Skeletal muscle tissue (tissue), 4 donors: ENCODE measurements around the gene ELMO1. TPM values are rescaled to one million over a fixed set of nuclear protein-coding genes. Genes with fewer than 3 reads are reported as not detected.

Experiments
- H3K27ac ChIP-seq: one replicate; pipeline ENCODE4 v1.7.0; 2013; ENCODE audit warnings: mild to moderate bottlenecking, low read depth, low read length, inconsistent platforms
- H3K27me3 ChIP-seq, 3 donors: one replicate each; pipeline ENCODE4 v1.7.0; 2013; ENCODE audit warnings: low read length in 3 of 3; ENCODE audit not compliant: control insufficient read depth in 3 of 3, insufficient read depth in 3 of 3
- H3K36me3 ChIP-seq, 3 donors: one replicate each; pipeline ENCODE4 v1.7.0; 2013; ENCODE audit warnings: low read length in 3 of 3; ENCODE audit not compliant: control insufficient read depth in 3 of 3, insufficient read depth in 3 of 3
- H3K4me1 ChIP-seq, 3 donors: one replicate each; pipeline ENCODE4 v1.7.0; 2013; ENCODE audit warnings: low read length in 3 of 3, mild to moderate bottlenecking in 3 of 3; ENCODE audit not compliant: control insufficient read depth in 3 of 3, insufficient read depth in 3 of 3
- H3K4me3 ChIP-seq, 3 donors: one replicate each; pipeline ENCODE4 v1.7.0; 2013; ENCODE audit warnings: low read length in 3 of 3
- H3K9ac ChIP-seq, 3 donors: one replicate each; pipeline ENCODE4 v1.7.0; 2013; ENCODE audit warnings: low read length in 3 of 3, mild to moderate bottlenecking in 3 of 3, moderate library complexity in 2 of 3, low read depth in 1 of 3
- H3K9me3 ChIP-seq, 3 donors: one replicate each; pipeline ENCODE4 v1.7.0; 2013; ENCODE audit warnings: low read length in 3 of 3; ENCODE audit not compliant: control insufficient read depth in 3 of 3
- total RNA-seq: library from RNA; depleted of rRNA; stranded (reverse); fragments of >200 nt; gene quantifications from one replicate; pipeline ENCODE4 v1.2.3, GENCODE V29; 2014
- donor health status: Osteomylitis.

The ELMO1 gene
- total RNA-seq, 1 donor from 2014 or later = 52.7 TPM

DNA sequence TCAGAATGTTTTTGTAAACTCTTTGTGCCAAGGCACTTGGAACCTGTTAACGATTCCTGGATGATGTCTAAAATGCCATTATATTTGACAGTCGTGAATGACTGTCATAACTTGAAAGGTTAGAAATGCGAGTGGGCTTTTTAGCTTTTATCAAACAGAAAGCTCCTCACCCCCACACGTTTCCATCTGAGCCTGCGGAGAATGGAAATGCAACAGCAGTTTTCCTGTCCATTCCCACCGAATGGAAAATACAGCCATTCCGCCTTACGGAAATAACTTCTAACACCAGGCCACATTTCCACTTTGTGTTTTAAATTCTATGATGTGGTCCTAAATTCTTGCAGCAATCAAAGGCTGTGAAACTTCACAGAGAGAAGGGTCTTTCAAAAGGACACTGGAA lies 83.8 kb downstream of the ELMO1 start:
- Histone ChIP-seq H3K9ac (no peak overlapping the region), H3K27ac (no peak overlapping the region), H3K27me3 (peaks cover 0 to 2% (median 0%) of the 10 kb centered on the region in 3 donors), H3K9me3 (no peaks in the 10 kb centered on the region), H3K36me3 (no peaks in the 10 kb centered on the region), H3K4me1 (peaks cover 0 to 1% (median 0%) of the 10 kb centered on the region in 3 donors), H3K4me3 (no peak overlapping the region)

DNA sequence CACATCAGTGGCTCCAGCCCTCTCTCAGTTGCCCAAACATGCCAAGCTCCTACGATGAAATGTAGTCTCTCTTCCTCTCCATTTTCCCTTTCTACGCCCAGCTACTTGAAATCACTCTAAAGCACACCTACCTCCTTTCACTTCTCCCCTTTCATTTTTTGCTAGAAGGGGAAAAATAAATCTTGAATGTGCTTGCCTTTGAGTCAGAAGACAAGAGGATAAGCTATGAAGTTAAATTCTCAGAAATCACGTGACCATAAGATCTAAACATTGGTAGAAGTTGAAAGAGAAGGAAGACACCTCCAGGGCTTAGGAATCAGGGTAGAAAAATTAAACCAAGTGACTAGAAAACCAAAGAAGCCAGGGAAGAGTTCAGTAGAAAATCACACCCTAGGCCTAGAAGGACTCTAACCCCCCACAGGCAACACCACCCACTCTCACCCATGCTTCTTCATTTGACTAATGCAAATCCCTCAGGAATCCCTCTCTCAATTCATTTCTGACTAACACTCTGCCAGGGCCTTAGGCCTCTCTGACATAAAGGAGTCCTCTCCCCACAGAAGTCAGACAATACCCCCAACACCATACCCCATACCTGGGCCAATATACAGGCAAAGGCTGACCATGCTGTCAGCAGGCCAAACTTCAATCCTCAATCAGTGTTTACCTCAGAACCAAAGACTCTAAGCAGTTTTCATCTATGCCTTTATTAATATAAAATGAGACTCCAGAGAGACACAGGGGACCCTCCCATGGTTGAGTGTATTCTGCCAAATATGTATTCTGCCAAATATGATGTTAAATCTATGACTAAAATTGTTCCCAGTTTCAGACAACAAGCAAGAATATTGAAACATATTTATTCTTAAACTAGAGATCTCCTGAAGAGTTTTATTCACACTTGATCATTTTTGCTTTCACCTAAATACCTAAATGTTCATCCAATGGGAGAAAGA lies 84.8 kb downstream of the ELMO1 start:
- Histone ChIP-seq H3K27ac (no peak overlapping the region), H3K4me1 (peaks cover 0 to 8% (median 2%) of the 10 kb centered on the region in 3 donors), H3K27me3 (peaks cover 0 to 2% (median 0%) of the 10 kb centered on the region in 3 donors), H3K36me3 (no peaks in the 10 kb centered on the region), H3K9me3 (no peaks in the 10 kb centered on the region), H3K4me3 (no peak overlapping the region), H3K9ac (no peak overlapping the region)

DNA sequence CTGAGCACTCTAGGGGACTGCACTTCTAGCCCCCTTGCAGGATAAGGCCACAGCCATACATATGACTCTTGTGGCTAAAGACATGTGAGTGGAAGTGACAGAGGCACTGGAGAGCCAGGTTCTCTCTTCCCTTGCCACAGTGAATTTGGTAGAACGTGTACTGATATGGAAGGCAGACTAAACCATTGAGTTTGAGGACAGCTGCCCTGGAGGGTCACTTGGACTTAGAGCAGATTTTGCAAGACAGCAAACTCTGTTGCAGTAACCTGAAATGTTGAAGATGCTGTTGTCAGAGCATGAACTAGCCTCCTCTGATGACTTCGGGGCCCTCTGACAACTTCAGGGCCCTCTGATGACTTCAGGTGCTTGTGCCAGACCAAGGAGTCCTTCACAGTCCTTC lies 85.9 kb downstream of the ELMO1 start:
- Histone ChIP-seq H3K36me3 (no peaks in the 10 kb centered on the region), H3K9ac (no peak overlapping the region), H3K9me3 (no peaks in the 10 kb centered on the region), H3K4me3 (no peak overlapping the region), H3K4me1 (peaks cover 0 to 8% (median 2%) of the 10 kb centered on the region in 3 donors), H3K27me3 (peaks cover 0 to 2% (median 0%) of the 10 kb centered on the region in 3 donors), H3K27ac (no peak overlapping the region)

DNA sequence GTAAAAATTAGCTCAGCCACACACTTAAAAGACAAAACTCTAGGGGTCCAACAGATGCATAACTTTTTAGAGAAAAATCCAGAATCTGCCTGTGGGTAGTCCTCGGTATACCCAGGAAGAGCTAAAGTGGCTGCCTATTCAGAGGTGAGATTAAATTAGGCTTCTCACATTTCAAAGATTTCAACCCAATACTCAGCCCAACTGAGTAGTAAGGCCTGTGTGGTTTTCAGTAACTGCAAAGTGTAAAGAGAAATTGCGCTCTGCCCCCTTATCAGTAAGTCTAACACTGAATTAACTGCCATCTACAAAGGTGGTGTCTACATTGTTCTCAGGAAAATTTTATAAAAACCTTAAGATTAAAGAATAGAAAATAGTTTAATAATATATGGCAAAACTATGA lies 88.2 kb downstream of the ELMO1 start:
- Histone ChIP-seq H3K9me3 (no peaks in the 10 kb centered on the region), H3K4me1 (peaks cover 0 to 12% (median 5%) of the 10 kb centered on the region in 3 donors), H3K36me3 (no peaks in the 10 kb centered on the region), H3K27me3 (no peaks in the 10 kb centered on the region), H3K4me3 (no peak overlapping the region), H3K27ac (no peak overlapping the region), H3K9ac (no peak overlapping the region)

DNA sequence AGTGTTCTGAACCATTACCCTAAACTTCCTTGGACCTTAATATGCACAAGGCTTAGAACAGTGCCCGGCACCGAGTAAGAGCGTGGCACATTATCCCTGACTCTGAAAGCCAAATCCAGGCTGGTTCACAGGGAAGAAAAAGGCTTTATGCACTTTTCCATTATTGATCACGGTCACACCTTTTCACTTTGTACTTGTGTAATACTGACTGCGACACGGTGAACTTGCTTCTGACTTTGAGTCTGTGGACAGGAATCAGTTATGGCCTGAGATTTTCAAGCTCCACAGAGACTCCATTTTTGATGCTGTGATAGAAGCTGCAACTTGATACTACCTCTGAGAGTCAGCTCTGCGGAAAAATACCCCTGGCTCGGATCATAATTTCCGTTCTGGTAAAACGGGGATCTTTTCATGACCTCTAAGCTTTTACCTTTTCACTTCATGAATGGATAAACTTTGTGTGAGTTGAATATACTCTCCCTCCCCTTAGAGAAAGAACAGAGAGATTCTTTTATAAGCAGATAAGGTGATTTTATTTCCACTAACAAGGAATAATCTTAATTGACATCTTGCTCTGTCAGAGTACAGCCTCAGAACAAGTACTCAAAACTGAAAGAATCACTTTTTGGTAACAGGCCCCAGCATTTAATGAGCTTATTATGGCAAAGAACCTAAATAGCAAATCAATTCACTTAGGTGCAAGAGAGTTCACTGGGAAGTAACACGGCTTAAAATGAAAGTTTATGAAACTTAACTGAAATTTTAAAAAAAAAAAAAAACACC lies 88.8 kb downstream of the ELMO1 start:
- peak overlapping the region in 1 of 3 donors; percentile 15 for H3K9ac ChIP-seq
- H3K4me1 ChIP-seq = peaks cover 0 to 12% (median 12%) of the 10 kb centered on the region in 3 donors

DNA sequence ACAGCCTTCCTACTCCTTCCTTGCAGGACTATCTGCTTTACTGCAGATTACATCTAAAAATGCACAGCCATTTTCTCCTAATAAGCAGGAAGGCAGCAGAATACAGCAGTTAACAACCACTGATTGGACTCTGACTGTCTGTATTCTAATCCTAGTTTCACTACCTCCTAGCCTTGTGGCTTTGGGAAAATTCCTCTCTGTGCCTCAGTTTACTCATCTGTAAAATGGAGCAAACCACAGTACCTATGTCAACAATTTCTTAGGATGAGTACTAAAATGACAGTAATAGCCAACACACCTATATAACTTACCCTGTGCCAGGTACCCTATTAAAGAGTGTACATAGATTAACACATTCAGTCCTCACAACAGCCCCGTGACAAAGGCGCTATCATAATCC lies 89.5 kb downstream of the ELMO1 start:
- Histone ChIP-seq H3K36me3 (no peaks in the 10 kb centered on the region), H3K4me1 (peaks cover 0 to 18% (median 12%) of the 10 kb centered on the region in 3 donors), H3K27ac (no peak overlapping the region), H3K4me3 (no peak overlapping the region), H3K27me3 (no peaks in the 10 kb centered on the region), H3K9me3 (no peaks in the 10 kb centered on the region), H3K9ac (no peak overlapping the region)

More for the DNA sequence above, 88.8 kb downstream of the ELMO1 start:
- Histone ChIP-seq H3K36me3 (no peaks in the 10 kb centered on the region), H3K27me3 (no peaks in the 10 kb centered on the region), H3K9me3 (no peaks in the 10 kb centered on the region), H3K27ac (no peak overlapping the region), H3K4me3 (peak overlapping the region in 2 of 3 donors; percentile 4 to 11)

DNA sequence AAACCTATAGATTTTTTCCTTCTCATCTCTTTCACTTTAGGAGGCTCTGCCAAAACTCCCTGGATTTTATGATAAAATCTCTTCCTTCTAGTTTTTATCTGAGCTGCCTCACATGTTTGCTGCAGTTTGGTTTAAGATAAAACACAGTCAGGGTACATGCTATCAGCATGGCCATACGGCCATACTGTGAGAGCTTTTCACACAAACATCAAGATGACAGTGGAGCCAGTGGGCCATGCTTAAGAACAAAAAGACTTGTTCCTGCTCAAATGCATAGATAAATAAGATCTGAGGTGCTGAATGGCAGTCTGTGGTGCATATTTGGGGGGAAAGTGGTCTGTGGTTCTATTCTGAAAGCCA lies 91.0 kb downstream of the ELMO1 start:
- H3K36me3 ChIP-seq = no peaks in the 10 kb centered on the region
- H3K27ac ChIP-seq = no peak overlapping the region
- no peaks in the 10 kb centered on the region for H3K27me3 ChIP-seq
- H3K9ac ChIP-seq = no peak overlapping the region
- H3K9me3 ChIP-seq = no peaks in the 10 kb centered on the region
- H3K4me3 ChIP-seq = no peak overlapping the region
- peaks cover 0 to 25% (median 21%) of the 10 kb centered on the region in 3 donors for H3K4me1 ChIP-seq

DNA sequence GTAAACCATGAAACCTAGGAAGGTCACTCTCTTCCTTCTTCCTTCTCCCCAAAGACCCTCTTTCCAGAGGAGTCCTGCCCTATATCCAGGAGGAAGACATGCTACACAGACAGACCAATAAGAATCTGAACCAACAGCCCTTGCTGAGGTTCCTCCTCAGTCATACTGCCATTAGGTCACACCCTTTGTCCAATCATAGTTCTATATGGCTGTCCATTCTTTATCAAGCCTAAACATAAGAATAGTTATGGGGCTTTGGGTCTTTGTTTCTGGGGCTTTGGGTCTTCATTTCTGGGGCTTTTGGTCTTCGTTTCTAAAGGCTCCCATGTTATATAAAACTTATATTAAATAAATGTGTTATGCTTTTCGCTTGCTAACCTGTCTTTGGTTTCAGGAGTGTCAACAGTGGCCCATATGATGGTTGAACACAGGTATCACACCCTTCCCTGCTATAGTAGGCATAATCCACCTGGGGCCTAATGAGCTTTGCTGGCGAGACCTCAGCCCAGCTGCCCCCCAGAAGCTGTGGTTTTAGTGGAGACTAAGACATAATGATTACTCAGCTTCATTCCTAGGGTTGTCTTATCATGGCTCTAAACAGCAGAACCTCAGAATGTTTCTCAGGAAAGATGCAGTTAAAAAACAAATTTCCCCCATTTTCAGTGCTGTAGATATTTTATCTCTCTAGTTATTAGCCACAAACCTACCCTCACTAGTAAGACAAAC lies 91.6 kb downstream of the ELMO1 start:
- no peaks in the 10 kb centered on the region for H3K36me3 ChIP-seq
- H3K27me3 ChIP-seq = no peaks in the 10 kb centered on the region
- no peak overlapping the region for H3K9ac ChIP-seq
- no peak overlapping the region for H3K4me3 ChIP-seq
- H3K9me3 ChIP-seq = no peaks in the 10 kb centered on the region
- peaks cover 0 to 28% (median 22%) of the 10 kb centered on the region in 3 donors for H3K4me1 ChIP-seq
- no peak overlapping the region for H3K27ac ChIP-seq

DNA sequence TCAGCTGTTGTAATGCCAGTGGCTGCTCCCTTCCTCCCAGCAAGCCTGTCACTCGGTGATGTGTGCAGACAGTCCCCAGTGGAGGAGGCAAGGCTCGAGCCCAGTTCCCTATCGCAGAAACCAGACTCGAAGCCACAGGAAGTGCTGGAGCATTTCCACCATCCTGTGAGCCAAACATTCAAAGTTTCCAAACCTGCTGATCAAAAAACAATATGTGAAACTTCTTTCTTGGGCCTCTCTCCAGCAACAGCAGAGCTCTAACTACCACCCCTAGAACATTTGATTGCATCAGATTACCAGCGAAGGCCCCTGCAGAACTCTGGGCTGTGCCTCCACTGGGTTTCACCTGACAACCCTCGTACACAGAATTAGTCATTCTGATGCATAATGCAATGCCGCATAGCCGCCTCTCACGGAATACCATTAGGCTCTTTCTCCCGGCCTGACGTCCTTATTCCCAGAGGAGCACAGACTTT lies 94.0 kb downstream of the ELMO1 start:
- no peaks in the 10 kb centered on the region for H3K27me3 ChIP-seq
- peaks cover 5 to 31% (median 24%) of the 10 kb centered on the region in 3 donors for H3K4me1 ChIP-seq
- no peak overlapping the region for H3K9ac ChIP-seq
- peak overlapping the region; percentile 54 for H3K27ac ChIP-seq
- no peaks in the 10 kb centered on the region for H3K36me3 ChIP-seq
- H3K9me3 ChIP-seq = no peaks in the 10 kb centered on the region
- H3K4me3 ChIP-seq = no peak overlapping the region
